Pancreas (tissue), 10 donors: ENCODE data around the gene TOR2A. TPM values are rescaled to one million over a fixed set of nuclear protein-coding genes. Genes with fewer than 3 reads are reported as not detected.
A peak's percentile ranks its signal among the peaks of the same experiment; 100 is the strongest.

Experiments used
- ATAC-seq, 4 donors: fragments of 200-7000 bp; cut with Tn5 transposase; one replicate each; pipeline versions ENCODE4 v1.8.0 to v1.9.1; 2020; ENCODE audit warnings: mild to moderate bottlenecking in 4 of 4, moderate library complexity in 4 of 4
- DNase-seq, 6 donors: peaks; one replicate each; pipeline ENCODE4 v3.0.0-alpha.2; 2020
- FAIRE-seq: peaks from 2 replicates; lab custom pipeline; 2012; peaks lifted over from hg19 to GRCh38; lab: Jason Lieb, UNC
- H3K27ac ChIP-seq, 4 donors: fragments of 200-600 bp; sonication (generic); 1 replicate in 3 of 4; 2 replicates in 1 of 4; pipeline versions ENCODE4 v1.5.0 to v1.8.0; 2020
- H3K27me3 ChIP-seq, 4 donors: fragments of 200-600 bp; one replicate each; pipeline ENCODE4 v1.8.0; 2021
- H3K36me3 ChIP-seq, 3 donors: fragments of 200-600 bp; sonication (generic) in 1 of 3; one replicate each; pipeline versions ENCODE4 v1.5.0 to v1.8.0; 2020 to 2021
- H3K4me1 ChIP-seq, 3 donors: fragments of 200-600 bp; one replicate each; pipeline ENCODE4 v1.8.0; 2021
- H3K4me3 ChIP-seq, 4 donors: fragments of 200-600 bp; sonication (generic) in 2 of 4; one replicate each; pipeline versions ENCODE4 v1.5.0 to v1.8.0; 2020 to 2021
- H3K9me3 ChIP-seq, 4 donors: fragments of 200-600 bp; one replicate each; pipeline ENCODE4 v1.8.0; 2021
- WGBS, 2 donors: extraction: QIAGEN DNeasy Blood & Tissue Kit; methylation state at CpG; one replicate each; pipeline ENCODE4 v1.1.7; 2013; 5-methylcytosine and 5-hydroxymethylcytosine counted together
- intact Hi-C, 3 donors: fragments of 100-400 bp; cut with DNase I; formaldehyde crosslinking; loops; one replicate each; pipeline versions ENCODE4 v1.11.1 to v1.14.2; 2022
- polyA plus RNA-seq, 2 donors: library from polyadenylated mRNA; stranded (reverse); fragments of 200-250 nt; gene quantifications; one replicate each; pipeline ENCODE4 v1.2.3, GENCODE V29; 2013
- total RNA-seq, 6 donors: library from RNA; stranded (reverse); fragmentation: NEBNext Ultra II Directional in 4 of 6; extraction: Animal tissue kit (Norgen Biotek cat#: 25700) in 4 of 6; gene quantifications; one replicate each; pipeline versions ENCODE4 v1.2.1 to v1.2.4, GENCODE V29; 2021 to 2023
- TF ChIP-seq, protein P1 (sequence below), 4 donors: fragments of 200-600 bp; sonication (generic) in 3 of 4; IDR thresholded peaks; one replicate each; pipeline versions ENCODE4 v1.5.0 to v1.8.0; 2021; ENCODE audit warnings: antibody characterized with exemption in 4 of 4
- donor health status: healthy with polysubstance abuse.
- donor health status: DM: no; HTN: no; CAD: no; lungs with moderate emphysema.
- donor health status: DM: no; HTN: no; CAD: no.
- donor health status: control.
- donor health status: control.
- donor health status: Bipolar disorder and iron deficiency.
- donor health status: DM: yes; HTN: yes; CAD: no.
- donor health status: DM: no; HTN: no; CAD: no.
- donor health status: DM: no; HTN: no; CAD: no.
- donor health status: DM: yes; HTN: yes; CAD: no.

Gene TOR2A
- total and polyA plus RNA-seq, 8 donors: 4.2 to 17.5 (median 6.1) TPM

GRCh38 chr9:127723013-127723412, 12.1 kb downstream of the TOR2A start:
- 94 to 97% methylated on average over 13 of the region's 13 CpGs for WGBS, 2 donors
- no peaks in the 10 kb centered on the region for H3K27me3 ChIP-seq
- no peaks in the 10 kb centered on the region for H3K9me3 ChIP-seq
- TF ChIP-seq, protein P1, sequence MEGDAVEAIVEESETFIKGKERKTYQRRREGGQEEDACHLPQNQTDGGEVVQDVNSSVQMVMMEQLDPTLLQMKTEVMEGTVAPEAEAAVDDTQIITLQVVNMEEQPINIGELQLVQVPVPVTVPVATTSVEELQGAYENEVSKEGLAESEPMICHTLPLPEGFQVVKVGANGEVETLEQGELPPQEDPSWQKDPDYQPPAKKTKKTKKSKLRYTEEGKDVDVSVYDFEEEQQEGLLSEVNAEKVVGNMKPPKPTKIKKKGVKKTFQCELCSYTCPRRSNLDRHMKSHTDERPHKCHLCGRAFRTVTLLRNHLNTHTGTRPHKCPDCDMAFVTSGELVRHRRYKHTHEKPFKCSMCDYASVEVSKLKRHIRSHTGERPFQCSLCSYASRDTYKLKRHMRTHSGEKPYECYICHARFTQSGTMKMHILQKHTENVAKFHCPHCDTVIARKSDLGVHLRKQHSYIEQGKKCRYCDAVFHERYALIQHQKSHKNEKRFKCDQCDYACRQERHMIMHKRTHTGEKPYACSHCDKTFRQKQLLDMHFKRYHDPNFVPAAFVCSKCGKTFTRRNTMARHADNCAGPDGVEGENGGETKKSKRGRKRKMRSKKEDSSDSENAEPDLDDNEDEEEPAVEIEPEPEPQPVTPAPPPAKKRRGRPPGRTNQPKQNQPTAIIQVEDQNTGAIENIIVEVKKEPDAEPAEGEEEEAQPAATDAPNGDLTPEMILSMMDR (IDR thresholded peaks at IDR 0.05): no peak
- no peaks in the 10 kb centered on the region for H3K36me3 ChIP-seq
- intact Hi-C loops: loop anchor here in 1 of 3 donors (10.0 kb wide), 1 partner anchor 198 kb away; no protein-coding TSS in a partner anchor
- H3K4me3 ChIP-seq: no peak overlapping the region
- ATAC-seq (no peak), FAIRE-seq (no peak), DNase-seq (peak in 1 of 6 donors; percentile 57)
- no peak overlapping the region for H3K27ac ChIP-seq
- no peaks in the 10 kb centered on the region for H3K4me1 ChIP-seq

DNA sequence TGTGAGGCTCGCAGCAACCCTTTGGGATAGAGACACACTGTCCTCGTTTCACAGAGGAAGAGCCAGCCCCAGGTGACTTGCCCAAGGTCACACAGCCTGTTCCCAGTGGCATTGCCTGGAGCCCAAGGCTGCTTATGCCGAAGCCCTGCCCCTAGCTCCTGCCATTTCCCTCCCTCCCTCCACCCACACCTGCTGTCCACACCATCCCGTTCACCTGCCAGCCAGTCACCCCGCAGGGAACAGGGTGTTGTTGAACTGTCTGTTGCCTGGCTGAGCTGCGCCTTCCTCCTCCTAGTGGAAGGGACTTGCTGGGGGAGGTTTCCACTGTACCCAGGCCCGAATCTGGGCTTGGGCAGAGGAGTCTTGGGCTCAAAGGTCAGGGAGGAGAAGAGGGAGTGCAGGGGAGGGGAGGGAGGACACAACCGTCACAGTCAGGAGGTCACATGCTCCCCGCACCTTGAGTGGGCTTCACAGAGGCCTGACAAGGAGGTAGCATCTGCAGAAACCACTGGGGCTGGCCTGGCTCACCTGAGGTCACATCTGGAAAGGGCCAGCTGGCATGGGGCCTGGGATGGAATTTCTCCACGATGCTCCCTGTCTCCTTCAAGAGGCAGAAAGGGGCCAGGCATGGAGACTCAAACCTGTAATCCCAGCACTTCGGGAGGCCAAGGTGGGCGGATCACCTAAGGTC, 12.9 kb downstream of the TOR2A start:
- peak; percentile 8 to 41 (median 28) for ATAC-seq
- H3K9me3 ChIP-seq: no peaks in the 10 kb centered on the region
- H3K36me3 ChIP-seq: no peaks in the 10 kb centered on the region
- WGBS, 2 donors: 55 to 62% methylated on average over 12 of the region's 12 CpGs
- H3K4me1 ChIP-seq: no peaks in the 10 kb centered on the region
- DNase-seq: peak in 1 of 6 donors; percentile 43
- no peak for FAIRE-seq
- intact Hi-C loops: loop anchor here in 1 of 3 donors (10.0 kb wide), 1 partner anchor 197 kb away; no protein-coding TSS in a partner anchor
- H3K27me3 ChIP-seq: no peaks in the 10 kb centered on the region
- TF ChIP-seq, protein P1 (IDR thresholded peaks at IDR 0.05): no peak
- H3K27ac ChIP-seq: no peak overlapping the region
- no peak overlapping the region for H3K4me3 ChIP-seq

- 64 to 81% methylated on average over 6 to 11 of the region's 11 CpGs for WGBS, 2 donors
- DNase-seq (peak in 1 of 6 donors; percentile 51), FAIRE-seq (no peak), ATAC-seq (no peak)
- TF ChIP-seq, protein P1 (IDR thresholded peaks at IDR 0.05): no peak
- H3K27ac ChIP-seq: no peak overlapping the region
- H3K36me3 ChIP-seq: no peaks in the 10 kb centered on the region
- H3K4me1 ChIP-seq: peaks cover 0 to under 1% (median 0%) of the 10 kb centered on the region in 3 donors
- no peaks in the 10 kb centered on the region for H3K27me3 ChIP-seq
- intact Hi-C loops: loop anchor here in 1 of 3 donors (10.0 kb wide), 1 partner anchor 197 kb away; no protein-coding TSS in a partner anchor
- H3K4me3 ChIP-seq: no peak overlapping the region
- no peaks in the 10 kb centered on the region for H3K9me3 ChIP-seq
These were observed 13.7 kb downstream of the TOR2A start for GRCh38 chr9:127721391-127721821.

DNA sequence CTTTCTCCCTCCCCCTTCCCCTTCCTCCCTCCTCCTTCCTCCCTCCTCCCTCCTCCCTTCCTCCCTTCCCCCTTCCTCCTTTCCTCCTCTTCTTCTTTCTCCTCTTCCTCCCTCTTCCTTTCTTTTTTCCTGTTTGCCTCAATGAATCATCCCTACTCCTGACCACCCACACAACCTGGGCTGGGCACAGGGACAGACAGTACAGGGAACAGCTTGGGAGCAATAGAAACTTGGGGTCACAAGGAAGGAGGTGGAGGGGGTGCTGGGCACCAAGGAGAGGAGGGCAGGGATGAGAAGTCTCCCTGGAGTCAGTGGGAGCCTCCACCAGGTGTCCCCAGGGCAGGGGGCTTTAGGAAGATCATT, 14.2 kb downstream of the TOR2A start:
- intact Hi-C loops: loop anchor here in 1 of 3 donors (10.0 kb wide), 1 partner anchor 196 kb away; no protein-coding TSS in a partner anchor
- H3K4me3 ChIP-seq: no peak overlapping the region
- no peak overlapping the region for H3K27ac ChIP-seq
- ATAC-seq: no peak
- no peak for DNase-seq
- no peaks in the 10 kb centered on the region for H3K36me3 ChIP-seq
- H3K27me3 ChIP-seq: no peaks in the 10 kb centered on the region
- FAIRE-seq: no peak
- H3K9me3 ChIP-seq: no peaks in the 10 kb centered on the region
- peaks cover 0 to 6% (median 4%) of the 10 kb centered on the region in 3 donors for H3K4me1 ChIP-seq
- TF ChIP-seq, protein P1 (IDR thresholded peaks at IDR 0.05): no peak
